Islet of Langerhans (tissue), 1 donor: ENCODE measurements around the gene FRMD4A.
"Not testable (repeated sequence)": the region's sequence is repeated elsewhere in the genome, so short reads cannot be mapped to it uniquely, and the experiment has no call there.

Source experiments
- FAIRE-seq: peaks from one replicate; lab custom pipeline; 2011; peaks lifted over from hg19 to GRCh38; lab: Jason Lieb, UNC

Gene FRMD4A

DNA sequence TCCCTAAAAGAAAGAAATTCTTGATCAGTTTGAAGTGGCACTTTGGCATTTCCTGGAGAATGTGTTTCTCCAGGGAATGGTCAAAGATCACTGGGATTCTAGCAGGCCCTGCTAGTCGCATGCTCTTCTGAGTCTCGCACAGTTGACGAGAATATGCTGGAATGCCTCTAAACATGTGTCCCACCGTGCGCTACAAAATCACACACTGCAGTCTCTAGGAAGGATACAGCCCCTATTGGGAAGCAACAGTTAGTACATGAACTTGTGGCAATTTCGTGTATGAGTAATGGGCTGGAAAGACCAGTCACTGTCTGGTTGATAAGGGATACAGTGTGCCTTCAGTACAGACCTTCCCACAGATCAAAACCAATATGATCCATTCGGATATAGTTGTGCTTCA lies 486.1 kb downstream of the FRMD4A start:
- FAIRE-seq: no peak

DNA sequence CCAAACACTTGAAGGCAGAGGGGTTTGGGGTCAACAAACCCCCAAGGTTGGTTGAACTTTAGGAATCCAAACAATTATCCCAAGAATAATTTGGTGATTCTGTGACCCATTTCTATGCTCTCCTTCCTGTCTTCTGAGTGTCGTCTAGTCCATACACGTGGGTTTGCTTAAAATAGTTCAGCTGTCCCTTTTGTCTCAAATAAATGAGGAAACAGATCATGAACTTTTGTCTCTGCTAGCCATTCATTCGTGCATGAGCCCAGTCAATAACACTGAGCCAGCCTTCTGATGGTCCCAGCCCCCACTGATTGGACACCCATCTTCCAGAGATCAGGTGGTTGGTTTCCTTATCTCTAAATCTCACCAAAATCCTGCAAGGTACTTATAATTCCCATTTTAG lies 488.6 kb downstream of the FRMD4A start:
- no peak for FAIRE-seq

DNA sequence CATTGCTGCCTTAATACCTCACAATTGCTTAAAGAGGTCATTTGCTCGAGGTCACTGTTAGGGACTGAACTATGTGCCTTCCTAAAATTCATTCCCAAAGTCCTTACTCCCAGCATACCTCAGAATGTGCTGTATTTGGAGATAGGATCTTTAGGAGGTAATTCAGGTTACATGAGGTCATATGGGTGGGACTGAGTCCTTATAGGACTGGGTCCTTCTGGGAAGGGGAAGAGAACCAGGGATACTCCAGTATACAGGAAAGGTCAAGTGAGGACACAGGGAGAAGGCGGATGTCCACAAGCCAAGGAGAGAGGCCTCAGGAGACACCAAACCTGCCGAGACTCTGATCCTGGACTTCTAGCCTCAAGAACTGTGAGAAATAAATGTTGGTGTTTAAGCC lies 490.7 kb downstream of the FRMD4A start:
- FAIRE-seq: no peak

DNA sequence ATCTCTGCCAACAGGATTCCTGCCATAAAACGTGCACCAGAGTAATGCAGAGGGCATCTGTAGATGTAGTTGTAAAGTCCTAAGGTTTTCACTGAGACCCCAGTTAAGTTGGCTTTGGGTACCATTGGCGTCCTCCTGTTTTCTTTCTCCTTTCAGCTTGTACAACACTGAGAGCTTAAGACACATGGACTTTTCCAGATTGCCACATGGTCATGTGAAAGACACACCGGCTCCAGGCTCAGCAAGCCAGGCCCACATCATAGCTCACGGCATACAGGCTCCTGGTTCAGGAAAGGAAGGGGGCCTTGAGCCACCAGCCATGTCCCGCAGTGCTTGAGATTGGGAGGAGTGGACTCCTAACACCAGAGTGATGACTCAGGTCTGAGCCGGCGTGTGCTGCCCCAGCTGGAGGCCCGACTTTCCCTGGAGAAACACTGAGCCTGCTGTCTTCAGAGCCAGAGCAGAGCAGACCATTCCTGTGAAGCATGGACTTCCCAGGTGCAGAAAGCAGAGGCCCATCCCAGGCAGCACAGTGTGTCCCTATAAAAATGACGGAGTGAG lies 491.2 kb downstream of the FRMD4A start:
- no peak for FAIRE-seq

DNA sequence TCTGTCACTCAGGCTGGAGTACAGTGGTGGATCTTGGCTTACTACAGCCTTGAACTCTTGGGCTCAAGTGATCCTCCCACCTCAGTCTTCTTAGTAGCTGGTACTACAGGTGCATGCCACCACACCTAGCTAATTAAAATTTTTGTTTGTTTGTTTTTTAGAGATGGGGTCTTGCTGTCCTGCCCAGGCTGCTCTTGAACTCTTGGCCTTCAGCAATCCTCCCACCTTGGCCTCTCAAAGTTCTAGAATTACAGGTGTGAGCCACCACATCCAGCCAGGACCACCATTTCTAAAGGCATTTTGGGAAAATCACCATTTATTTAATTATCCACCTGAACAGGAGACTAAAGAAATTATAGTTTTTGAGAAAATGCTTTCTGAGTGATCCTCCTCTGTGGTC lies 491.7 kb downstream of the FRMD4A start:
- no peak for FAIRE-seq

DNA sequence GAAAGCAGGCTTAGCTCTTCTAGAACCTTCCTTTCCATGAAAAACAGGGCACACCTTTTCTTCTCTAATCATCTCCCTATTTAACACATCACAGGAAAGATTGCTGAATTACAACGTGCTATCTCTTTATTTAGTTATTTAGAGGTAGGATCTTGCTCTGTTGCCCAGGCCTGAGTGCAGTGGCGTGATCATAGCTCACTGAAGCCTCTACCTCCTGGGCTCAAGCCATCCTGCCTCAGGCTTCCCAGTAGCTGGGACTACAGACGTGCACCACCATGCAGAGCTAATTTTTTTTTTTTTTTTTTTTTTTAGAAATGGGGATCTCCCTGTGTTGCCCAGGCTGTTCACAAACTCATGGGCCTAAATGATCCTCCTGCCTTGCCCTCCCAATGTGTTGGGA lies 492.8 kb downstream of the FRMD4A start:
- no peak for FAIRE-seq

DNA sequence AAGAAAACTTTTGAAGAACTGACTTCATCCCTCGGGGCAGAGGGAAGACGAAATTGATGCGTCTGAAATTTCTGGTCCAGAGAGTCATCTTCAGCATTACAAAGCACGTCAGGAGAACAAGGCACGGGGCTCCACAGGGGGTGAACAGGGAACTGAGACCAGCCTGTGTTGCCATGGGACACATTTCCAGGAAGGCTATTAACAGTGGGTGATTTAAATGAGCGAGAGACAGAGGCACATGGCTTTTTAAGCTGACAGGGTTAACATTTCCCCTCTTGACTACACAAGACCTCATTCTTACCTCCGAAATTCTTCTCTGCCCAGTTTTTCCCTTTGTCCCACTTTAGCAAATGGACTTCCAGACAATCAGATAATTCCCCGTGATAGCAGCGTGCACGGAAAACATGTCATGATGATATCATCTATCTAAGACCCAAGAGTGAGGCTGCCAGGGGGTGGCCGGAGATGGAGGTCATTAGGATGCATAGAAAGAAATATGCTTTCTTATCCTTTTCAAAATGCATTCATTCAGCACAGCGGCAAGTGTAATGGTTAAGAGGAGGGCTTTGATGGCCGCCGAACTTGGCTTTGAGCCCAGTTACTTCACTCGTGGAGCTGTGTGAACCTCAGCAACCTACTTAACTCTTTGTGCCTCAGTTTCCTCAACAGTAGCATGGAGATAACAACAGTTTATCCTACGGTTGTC lies 496.0 kb downstream of the FRMD4A start:
- FAIRE-seq: no peak

DNA sequence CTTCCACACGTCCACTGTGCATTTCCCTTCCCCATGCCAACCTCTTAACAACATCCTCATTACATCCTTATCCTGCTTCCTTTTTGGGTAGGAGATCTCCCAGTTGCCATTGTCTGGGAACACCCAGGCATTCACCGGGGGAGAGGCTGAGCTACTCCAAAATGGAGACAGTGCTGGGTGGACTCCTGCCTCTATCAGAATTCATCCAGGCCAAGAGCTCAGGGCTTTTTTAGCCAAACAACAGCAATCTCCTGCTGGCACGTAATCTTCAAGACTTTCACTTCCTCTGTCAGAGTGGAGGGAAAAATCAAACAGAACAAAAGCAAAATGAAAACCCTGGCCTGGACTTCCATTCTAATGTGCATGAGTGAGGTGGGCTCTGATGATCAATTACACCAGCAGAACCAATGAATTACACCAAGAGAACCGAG lies 499.0 kb downstream of the FRMD4A start:
- no peak for FAIRE-seq

DNA sequence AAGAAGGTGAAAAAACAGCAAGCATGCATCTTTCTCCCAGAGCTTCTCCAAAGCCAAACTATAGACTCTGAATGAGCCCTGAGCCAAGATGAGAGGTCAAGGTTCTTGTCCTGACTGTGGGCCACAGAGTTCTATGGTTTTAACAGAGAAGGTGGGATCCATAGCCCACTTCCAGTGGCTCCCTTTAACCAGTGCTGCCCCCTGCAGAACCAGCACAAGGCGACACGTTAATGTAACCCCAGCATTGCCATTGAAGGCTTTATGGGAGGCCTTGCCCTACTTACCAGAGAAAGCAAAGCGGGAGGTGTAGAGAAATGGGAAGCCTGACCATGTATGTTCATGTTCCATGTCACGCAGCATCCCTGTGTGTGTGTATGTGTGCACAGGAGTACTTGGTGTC lies 500.3 kb downstream of the FRMD4A start:
- no peak for FAIRE-seq

DNA sequence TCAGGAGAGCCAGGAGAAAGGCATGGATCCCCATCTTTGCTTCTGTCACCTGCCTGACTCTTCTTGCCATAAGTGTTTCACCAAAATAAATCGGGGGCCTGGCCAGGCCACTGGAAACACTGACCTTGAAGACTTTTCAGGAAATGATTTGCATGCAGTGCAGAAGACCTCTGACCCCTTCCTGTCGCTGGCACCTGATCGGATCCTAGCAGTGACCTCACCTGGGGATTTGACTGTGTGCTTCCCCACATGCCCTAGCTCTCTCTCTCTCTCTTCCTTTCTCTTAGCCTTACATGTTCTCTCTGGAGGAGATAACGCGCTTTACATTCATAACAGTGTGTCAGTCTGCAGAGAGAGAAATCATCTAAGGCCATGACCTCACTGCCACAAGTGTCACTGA lies 500.9 kb downstream of the FRMD4A start:
- FAIRE-seq: no peak

DNA sequence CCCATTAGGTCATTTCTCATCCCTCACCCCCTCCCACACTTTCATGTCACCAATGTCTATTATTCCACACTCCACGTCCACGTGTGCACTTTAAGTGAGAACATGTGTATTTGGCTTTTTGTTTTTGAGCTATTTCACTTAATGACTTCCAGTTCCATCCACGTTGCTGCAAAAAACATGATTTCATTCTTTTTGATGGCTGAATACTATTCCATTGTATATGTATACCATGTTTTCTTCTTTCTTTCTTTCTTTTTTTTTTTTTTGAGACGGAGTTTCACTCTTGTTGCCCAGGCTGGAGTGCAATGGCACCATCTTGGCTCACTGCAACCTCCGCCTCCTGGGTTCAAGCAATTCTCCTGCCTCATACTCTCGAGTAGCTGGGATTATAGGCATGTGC lies 502.4 kb downstream of the FRMD4A start:
- not testable (repeated sequence) for FAIRE-seq

DNA sequence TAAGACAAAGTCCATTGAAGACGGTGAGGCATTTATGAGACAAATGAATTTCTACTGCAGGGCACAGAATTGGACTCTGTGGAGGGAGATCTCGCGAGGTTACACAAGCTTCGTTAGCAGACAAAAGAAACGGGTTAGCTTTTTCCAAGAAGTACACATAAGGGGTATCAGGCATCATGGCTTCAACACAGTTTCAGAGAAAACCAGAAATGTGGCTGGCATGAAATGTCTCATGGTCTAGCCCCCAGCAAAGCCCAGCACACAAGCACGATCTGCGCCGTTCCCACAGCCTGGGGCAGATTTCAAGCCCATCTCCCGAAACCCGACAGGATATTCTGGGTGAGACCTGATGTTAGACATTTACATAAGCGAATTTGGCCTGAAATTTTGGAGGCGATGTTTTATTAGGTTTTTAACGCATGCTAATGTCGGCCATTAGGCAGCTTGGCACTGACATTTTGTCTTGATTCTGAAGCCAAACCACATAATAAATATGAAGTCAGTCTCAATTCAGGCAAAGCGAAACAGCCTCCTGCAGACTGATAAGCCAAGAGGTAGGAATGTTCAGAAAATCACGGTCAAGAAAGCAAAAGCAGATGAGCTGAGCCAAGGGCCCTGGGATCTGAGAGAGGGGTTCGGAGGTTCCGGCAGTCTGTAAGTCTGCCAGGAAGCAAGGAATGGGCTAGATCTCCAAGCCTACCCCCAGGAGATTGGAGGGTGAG lies 503.5 kb downstream of the FRMD4A start:
- no peak for FAIRE-seq

DNA sequence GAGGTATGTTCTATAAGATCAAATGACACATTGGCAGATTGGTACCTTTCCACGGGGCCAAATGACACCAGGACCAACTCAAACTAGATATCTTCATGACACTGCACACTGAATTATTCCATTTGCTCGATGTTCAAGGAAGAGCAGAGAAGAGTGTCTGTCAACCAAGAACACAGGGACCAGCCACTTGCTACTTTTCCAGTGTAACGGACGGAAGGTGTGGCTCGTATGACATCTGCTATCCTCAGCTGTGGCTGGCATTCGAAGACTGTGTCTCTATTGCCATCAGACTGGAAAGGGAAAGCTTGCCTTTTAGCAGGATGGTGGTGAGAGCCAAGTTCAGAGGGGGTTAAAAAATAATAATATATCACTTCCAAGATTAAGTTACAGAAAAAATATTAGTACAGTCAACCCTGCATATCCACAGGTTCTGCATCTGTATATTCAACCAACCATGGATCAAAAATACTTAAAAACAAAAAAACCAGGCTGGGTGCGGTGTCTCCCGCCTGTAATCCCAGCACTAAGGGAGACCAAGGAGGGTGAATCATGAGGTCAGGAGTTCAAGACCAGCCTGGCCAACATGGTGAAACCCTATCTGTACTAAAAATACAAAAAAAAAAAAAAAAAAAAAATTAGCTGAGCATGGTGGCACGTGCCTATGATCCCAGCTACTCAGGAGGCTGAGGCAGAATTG lies 506.9 kb downstream of the FRMD4A start:
- no peak for FAIRE-seq

DNA sequence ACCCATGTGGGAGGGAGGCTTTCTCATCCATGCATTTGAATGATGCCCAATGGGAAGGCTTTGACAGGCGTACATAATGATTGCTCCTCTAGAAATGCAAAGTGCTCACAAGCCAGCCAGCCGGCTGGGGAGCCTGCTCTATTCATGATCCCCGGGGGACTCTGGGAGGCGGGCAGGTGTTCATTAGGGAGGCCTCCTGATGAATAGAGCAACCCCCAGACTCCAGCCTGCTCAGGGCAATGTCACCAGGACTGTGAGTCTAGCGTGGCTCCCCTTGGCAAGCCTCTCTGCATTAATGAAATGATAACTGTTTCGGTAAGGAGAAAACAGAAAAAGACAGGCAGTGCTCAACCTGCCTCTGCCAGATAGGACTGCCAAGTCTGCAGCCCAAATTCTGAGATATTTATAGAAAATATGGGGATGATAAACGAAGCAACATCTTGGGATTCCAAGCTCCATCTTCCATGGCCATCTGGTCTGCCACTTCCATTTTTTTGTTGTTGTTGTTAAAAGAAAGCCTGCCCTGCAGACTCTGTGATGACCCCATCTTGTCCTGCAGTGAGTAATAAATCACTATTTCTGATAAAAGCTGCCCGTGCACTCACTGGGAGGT lies 507.5 kb downstream of the FRMD4A start:
- FAIRE-seq: no peak

DNA sequence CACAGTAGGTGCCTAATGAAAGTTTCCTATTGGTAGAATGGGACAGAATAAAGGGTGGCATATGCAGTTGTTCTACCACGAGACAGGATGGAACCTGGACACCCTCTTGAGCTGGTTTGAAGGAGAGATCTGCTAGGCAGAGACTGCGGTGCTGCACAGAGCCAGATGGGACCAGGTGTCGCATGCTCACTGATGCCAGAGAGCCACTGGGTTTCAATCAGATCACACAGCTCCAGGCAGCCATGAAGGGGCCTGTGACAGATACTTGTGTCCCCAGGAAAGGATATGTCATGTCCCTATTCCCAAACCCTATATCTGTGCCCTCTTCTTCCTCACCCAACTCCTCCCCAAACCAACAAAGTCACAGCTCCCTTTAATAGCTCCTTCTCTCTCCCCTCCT lies 508.2 kb downstream of the FRMD4A start:
- no peak for FAIRE-seq

DNA sequence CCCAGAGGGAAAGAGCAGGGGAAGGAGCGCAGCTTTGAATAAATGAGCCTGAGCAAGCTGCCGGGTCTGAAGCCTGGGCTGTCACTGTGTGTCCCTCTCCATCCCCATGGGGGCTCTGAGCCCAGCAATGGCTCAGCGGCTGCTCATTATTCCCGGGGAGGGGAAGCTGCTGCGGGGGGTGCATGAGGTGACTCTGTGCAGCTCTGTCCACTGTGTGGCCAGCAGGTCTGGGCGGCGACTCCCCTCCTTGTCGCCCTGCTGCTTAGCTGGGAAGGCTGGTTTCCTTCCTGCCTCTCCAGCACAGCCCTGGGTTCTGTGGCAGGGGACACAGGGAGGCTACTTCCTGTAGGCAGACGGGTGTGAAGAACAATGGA lies 509.8 kb downstream of the FRMD4A start:
- FAIRE-seq: no peak

DNA sequence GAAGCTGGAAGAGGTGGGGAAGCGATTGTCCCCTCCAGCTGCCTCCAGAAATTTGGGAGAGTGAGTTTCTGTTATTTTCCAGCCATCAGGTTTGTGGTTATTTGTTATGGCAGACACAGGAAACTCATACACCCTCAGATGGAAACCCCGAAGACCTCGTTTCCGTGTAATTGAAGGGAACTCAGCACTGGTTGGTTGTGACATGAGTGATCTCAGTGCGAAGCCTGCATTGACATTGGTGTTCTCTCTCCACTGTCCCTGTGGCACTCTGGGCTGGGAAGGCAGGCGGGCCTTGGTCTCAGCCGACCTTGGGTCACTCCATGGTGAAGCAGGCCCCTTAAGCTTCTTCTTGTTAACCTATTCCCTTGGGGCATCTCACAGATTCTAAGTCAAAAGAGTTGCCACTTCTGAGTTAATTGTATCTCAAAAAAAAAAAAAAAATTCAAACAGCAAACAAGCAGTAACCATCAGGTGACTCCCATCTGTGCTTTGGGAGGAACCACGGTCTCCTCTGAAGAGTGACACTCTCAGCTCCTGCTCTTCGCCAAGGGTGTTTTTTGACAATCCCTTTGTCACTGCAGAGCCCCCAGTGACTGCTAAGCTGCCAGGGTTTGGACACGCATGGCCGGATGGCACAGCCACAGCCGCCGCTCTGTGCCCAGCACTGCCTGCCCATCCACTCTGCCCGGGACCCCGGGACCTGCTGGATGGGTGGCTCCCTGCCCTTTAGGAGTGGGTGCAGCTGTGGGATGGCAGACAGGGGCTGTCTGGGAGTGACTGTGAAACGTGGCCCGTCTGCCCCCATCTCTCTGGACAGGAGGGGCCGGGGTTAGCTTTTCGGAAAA lies 510.4 kb downstream of the FRMD4A start:
- FAIRE-seq: no peak

DNA sequence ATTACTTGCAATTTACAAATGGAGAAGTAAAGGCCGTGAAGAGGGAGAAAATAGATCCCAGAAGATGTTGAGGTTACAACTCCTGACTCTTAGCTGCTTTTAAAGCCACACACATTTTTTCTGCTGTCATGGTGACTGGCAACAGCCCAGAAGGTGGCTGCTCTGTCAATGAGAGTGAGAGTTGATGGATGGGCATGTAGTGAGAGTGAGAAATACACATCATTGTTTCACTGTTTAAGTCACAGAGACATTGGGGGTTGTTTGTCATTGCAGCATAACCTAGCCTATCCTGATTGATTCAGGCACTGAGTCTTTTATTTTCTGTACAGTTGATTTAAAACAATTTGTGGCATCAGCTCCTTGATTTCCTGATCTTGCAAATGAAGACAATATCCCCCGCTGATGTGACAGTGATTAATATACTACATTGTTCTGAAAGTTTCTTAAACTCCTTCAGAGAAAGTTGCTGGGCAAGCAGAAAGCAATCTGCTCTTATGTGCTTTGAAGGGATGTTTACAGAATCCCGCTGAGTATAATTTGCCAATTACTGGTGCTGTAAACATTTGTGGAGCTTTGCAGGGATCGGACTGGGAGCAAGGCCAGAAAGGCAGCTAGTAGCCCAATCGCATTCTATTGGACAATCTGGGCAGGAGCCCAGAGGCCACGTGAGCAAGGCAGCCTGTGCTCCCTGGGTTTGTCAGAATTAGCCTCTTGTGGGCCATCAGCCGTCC lies 514.4 kb downstream of the FRMD4A start:
- FAIRE-seq: no peak

DNA sequence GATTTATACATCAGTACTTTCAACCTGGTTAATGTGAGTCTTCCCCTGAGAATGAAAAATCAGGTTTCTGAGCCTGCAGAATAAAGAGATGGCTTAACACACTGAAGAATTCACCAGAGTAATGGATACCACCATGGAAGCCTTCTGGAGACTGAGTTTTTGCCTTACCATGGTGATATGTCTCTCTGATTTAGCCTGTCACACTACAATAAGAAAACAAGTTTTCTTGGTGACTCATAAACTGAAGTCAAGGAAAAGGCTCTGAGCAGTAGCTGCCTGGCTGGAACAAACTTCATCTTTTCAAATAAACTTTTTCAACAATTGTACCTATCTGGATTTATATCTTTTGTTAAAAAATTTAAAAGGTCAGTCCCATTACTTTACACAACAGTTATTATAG lies 515.0 kb downstream of the FRMD4A start:
- FAIRE-seq: no peak

DNA sequence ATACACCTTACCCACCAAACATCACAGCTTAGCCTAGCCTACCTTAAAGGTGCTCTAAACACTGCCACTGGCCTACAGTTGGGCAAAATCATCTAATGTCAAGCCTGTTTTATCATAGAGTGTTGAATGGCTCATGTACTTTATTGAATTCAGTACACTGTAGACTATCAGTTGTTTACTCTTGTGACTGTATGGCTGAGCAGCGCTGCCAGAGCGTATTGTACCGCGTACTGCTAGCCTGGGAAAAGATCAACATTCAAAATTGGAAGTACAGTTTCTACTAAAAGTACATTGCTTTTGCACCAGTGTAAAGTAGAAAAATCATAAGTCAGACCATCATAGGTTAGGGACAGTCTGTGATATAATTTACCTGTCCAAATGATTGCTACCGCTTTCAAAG lies 517.2 kb downstream of the FRMD4A start:
- FAIRE-seq: no peak

DNA sequence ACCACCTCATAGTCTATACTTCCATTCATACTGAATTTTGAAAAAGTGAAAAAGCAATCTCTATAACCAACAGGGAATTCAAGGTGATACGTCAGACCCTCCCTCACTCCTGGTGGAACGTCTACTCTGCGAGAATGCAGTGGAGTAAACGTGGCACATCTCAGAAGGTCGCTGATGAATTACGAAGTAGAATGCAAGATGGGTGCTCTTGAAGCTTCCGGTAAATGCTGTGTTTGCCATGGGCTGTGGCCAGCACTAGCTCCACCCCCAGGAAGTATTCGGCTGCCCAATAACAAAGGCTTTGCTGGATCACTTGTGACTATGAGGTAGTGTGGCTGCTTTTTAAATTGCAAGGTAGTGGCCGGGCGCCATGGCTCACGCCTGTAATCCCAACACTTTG lies 517.9 kb downstream of the FRMD4A start:
- FAIRE-seq: no peak
